MM.1S (cell line): ENCODE data around the gene FAU.

Experiments used
- CTCF ChIP-seq: fragments of 300-600 bp; sonication (generic); IDR thresholded peaks from 2 replicates; pipeline ENCODE4 v1.5.1; 2016; ENCODE audit warnings: antibody characterized with exemption, low read length, mixed read lengths
- EZH2 ChIP-seq: fragments of 300-600 bp; sonication (generic); optimal IDR thresholded peaks from 2 replicates; pipeline ENCODE3; 2017; ENCODE audit warnings: low read depth, mild to moderate bottlenecking, antibody characterized with exemption, low read length, mixed read lengths

- TF ChIP-seq CTCF (no peak), EZH2 (no peak)
These were observed 25.7 kb downstream of the FAU start, which contains the start of gene VPS51 for GRCh38 chr11:65095974-65096806.
